ENCODE results near the gene ADGRV1.

GRCh38 chr5:91095786-91096385, 537.3 kb downstream of the ADGRV1 start:
- no peak for TF ChIP-seq CTCF (IDR thresholded peaks at IDR 0.05)
- no peak for TF ChIP-seq POLR2A (IDR thresholded peaks at IDR 0.05)
